ENCODE results near the gene NUBPL. TPM values are rescaled to one million over a fixed set of nuclear protein-coding genes. Genes with fewer than 3 reads are reported as not detected.
"Not testable (repeated sequence)": the region's sequence is repeated elsewhere in the genome, so short reads cannot be mapped to it uniquely, and the experiment has no call there.

NUBPL gene
- total RNA-seq, 1 experiment from 2014 or later = 11.6 TPM

DNA sequence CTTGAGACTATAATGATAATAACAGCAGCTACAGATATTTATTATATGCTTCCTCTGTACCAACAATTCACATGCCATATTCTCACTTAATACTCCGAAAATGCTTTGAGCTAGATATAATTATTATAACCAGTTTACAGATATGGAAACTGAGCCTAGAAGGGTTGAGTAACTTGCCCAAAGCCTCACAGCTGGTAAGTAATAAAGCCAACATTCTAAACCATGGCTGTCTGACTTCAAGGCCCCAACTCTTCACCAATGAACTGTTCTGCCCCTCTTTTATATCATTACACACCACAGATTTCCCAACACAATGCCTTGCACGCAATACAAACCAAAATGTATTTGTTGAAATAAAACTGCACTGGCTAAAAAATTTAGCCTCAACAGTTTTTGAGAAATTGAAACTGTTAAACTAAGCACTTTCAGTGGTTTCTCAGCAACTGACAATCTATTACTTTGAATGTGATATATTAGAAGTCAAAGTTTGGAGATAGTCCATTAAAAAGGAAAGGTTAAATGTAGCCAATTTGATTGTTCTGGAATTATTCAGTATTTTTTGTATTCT, 293.4 kb downstream of the NUBPL start:
- H3K4me1 Mint-ChIP-seq = no peaks in the 10 kb centered on the region
- ATAC-seq (no peak), DNase-seq (ENCODE audit: low spot score) (no peak)
- H3K36me3 Mint-ChIP-seq = peaks cover 9% of the 10 kb centered on the region
- no peak for TF ChIP-seq RELA (CRISPR knock-in tag; IDR thresholded peaks at IDR 0.05; ENCODE audit: borderline replicate concordance)
- no peak for TF ChIP-seq NFE2L1 (CRISPR knock-in tag; IDR thresholded peaks at IDR 0.05)
- TF ChIP-seq, protein P1, sequence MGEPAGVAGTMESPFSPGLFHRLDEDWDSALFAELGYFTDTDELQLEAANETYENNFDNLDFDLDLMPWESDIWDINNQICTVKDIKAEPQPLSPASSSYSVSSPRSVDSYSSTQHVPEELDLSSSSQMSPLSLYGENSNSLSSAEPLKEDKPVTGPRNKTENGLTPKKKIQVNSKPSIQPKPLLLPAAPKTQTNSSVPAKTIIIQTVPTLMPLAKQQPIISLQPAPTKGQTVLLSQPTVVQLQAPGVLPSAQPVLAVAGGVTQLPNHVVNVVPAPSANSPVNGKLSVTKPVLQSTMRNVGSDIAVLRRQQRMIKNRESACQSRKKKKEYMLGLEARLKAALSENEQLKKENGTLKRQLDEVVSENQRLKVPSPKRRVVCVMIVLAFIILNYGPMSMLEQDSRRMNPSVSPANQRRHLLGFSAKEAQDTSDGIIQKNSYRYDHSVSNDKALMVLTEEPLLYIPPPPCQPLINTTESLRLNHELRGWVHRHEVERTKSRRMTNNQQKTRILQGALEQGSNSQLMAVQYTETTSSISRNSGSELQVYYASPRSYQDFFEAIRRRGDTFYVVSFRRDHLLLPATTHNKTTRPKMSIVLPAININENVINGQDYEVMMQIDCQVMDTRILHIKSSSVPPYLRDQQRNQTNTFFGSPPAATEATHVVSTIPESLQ (CRISPR knock-in tag; IDR thresholded peaks at IDR 0.05) = no peak
- no peak for TF ChIP-seq TP53 (CRISPR knock-in tag; IDR thresholded peaks at IDR 0.05)
- TF ChIP-seq, protein P2, sequence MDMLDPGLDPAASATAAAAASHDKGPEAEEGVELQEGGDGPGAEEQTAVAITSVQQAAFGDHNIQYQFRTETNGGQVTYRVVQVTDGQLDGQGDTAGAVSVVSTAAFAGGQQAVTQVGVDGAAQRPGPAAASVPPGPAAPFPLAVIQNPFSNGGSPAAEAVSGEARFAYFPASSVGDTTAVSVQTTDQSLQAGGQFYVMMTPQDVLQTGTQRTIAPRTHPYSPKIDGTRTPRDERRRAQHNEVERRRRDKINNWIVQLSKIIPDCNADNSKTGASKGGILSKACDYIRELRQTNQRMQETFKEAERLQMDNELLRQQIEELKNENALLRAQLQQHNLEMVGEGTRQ (CRISPR knock-in tag; IDR thresholded peaks at IDR 0.05) = no peak
- no peak for TF ChIP-seq GTF2I (CRISPR knock-in tag; conservative IDR thresholded peaks at IDR 0.05)
- no peak for TF ChIP-seq MYBL2 (CRISPR knock-in tag; IDR thresholded peaks at IDR 0.05)
- TF ChIP-seq ZNF232 (CRISPR knock-in tag; IDR thresholded peaks at IDR 0.05) = no peak
- no peak for TF ChIP-seq HMGA2 (CRISPR knock-in tag; IDR thresholded peaks at IDR 0.05)
- TF ChIP-seq RORB (CRISPR knock-in tag; IDR thresholded peaks at IDR 0.05) = no peak
- TF ChIP-seq, protein P3, sequence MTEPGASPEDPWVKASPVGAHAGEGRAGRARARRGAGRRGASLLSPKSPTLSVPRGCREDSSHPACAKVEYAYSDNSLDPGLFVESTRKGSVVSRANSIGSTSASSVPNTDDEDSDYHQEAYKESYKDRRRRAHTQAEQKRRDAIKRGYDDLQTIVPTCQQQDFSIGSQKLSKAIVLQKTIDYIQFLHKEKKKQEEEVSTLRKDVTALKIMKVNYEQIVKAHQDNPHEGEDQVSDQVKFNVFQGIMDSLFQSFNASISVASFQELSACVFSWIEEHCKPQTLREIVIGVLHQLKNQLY (CRISPR knock-in tag; IDR thresholded peaks at IDR 0.05) = no peak
- TF ChIP-seq, protein P4, sequence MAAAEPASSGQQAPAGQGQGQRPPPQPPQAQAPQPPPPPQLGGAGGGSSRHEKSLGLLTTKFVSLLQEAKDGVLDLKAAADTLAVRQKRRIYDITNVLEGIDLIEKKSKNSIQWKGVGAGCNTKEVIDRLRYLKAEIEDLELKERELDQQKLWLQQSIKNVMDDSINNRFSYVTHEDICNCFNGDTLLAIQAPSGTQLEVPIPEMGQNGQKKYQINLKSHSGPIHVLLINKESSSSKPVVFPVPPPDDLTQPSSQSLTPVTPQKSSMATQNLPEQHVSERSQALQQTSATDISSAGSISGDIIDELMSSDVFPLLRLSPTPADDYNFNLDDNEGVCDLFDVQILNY (CRISPR knock-in tag; IDR thresholded peaks at IDR 0.05) = no peak
- no peak for TF ChIP-seq NFYB (CRISPR knock-in tag; conservative IDR thresholded peaks at IDR 0.05; ENCODE audit: low read depth)
- TF ChIP-seq, protein P5, sequence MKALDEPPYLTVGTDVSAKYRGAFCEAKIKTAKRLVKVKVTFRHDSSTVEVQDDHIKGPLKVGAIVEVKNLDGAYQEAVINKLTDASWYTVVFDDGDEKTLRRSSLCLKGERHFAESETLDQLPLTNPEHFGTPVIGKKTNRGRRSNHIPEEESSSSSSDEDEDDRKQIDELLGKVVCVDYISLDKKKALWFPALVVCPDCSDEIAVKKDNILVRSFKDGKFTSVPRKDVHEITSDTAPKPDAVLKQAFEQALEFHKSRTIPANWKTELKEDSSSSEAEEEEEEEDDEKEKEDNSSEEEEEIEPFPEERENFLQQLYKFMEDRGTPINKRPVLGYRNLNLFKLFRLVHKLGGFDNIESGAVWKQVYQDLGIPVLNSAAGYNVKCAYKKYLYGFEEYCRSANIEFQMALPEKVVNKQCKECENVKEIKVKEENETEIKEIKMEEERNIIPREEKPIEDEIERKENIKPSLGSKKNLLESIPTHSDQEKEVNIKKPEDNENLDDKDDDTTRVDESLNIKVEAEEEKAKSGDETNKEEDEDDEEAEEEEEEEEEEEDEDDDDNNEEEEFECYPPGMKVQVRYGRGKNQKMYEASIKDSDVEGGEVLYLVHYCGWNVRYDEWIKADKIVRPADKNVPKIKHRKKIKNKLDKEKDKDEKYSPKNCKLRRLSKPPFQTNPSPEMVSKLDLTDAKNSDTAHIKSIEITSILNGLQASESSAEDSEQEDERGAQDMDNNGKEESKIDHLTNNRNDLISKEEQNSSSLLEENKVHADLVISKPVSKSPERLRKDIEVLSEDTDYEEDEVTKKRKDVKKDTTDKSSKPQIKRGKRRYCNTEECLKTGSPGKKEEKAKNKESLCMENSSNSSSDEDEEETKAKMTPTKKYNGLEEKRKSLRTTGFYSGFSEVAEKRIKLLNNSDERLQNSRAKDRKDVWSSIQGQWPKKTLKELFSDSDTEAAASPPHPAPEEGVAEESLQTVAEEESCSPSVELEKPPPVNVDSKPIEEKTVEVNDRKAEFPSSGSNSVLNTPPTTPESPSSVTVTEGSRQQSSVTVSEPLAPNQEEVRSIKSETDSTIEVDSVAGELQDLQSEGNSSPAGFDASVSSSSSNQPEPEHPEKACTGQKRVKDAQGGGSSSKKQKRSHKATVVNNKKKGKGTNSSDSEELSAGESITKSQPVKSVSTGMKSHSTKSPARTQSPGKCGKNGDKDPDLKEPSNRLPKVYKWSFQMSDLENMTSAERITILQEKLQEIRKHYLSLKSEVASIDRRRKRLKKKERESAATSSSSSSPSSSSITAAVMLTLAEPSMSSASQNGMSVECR (CRISPR knock-in tag; IDR thresholded peaks at IDR 0.05; ENCODE audit: borderline replicate concordance) = no peak
- ChIA-PET POLR2A (no interaction called here), CTCF (no interaction called here)
- no peak overlapping the region for H3K27ac Mint-ChIP-seq
- no peaks in the 10 kb centered on the region for H3K27me3 Mint-ChIP-seq (ENCODE audit: low read depth)
- no peak overlapping the region for H3K4me3 Mint-ChIP-seq
- H3K9me3 Mint-ChIP-seq = peaks cover 16% of the 10 kb centered on the region

DNA sequence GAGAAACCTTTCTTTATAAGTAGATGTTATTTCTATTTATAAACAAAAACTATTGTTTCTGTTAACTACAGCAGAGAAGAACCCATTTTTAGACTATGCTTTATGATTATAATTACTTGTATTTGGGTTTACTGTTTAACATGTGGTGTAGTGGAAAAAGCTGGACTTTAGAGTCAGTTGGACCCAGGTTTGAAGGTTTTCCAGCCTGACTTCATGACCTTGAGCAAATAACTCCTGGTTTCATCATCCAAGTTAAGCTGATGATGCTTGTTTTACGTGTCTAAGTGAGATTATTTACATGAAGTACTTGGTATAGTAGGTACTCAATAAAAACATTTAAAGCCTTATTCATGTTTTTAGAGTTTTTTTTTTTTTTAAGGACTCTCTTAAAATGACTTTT, 294.1 kb downstream of the NUBPL start:
- Mint-ChIP-seq H3K27me3 (ENCODE audit: low read depth) (no peaks in the 10 kb centered on the region), H3K4me1 (no peaks in the 10 kb centered on the region), H3K9me3 (peaks cover 16% of the 10 kb centered on the region), H3K27ac (no peak overlapping the region), H3K36me3 (peaks cover 9% of the 10 kb centered on the region), H3K4me3 (no peak overlapping the region)
- DNase-seq (ENCODE audit: low spot score) (no peak), ATAC-seq (no peak)
- POLR2A ChIA-PET = no interaction called here
- no peak for TF ChIP-seq ESRRA (CRISPR knock-in tag; IDR thresholded peaks at IDR 0.05; ENCODE audit: borderline replicate concordance)
- TF ChIP-seq FOXK1 (CRISPR knock-in tag; IDR thresholded peaks at IDR 0.05) = no peak
- TF ChIP-seq, protein P6, sequence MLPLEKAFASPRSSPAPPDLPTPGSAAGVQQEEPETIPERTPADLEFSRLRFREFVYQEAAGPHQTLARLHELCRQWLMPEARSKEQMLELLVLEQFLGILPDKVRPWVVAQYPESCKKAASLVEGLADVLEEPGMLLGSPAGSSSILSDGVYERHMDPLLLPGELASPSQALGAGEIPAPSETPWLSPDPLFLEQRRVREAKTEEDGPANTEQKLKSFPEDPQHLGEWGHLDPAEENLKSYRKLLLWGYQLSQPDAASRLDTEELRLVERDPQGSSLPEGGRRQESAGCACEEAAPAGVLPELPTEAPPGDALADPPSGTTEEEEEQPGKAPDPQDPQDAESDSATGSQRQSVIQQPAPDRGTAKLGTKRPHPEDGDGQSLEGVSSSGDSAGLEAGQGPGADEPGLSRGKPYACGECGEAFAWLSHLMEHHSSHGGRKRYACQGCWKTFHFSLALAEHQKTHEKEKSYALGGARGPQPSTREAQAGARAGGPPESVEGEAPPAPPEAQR (CRISPR knock-in tag; IDR thresholded peaks at IDR 0.05) = no peak
- no peak for TF ChIP-seq TP53 (CRISPR knock-in tag; IDR thresholded peaks at IDR 0.05)
- TF ChIP-seq GABPB1 (CRISPR knock-in tag; IDR thresholded peaks at IDR 0.05) = peak; percentile 98
- CTCF ChIA-PET = interaction anchor here (0.6 kb wide), 1 partner anchor 399 kb away, joined by 3 read pairs; no protein-coding TSS in a partner anchor

DNA sequence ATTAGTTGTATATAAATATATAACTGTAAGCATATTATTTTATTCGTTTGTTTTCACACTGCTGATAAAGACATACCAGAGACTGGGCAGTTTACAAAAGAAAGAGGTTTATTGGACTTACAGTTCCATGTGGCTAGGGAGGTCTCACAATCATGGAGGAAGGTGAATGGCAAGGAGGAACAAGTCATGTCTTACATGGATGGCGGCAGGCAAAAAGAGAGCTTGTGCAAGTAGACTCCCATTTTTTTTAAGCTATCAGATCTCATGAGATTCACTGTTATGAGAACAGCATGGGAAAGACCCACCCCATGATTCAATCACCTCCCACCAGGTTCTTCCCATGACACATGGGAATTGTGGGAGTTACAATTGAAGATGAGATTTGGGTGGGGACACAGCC, 294.8 kb downstream of the NUBPL start:
- not testable (repeated sequence) for ATAC-seq
- CTCF ChIA-PET = interaction anchor here (0.6 kb wide), 1 partner anchor 399 kb away, joined by 3 read pairs; no protein-coding TSS in a partner anchor

More for the DNA sequence above, 294.8 kb downstream of the NUBPL start:
- H3K4me3 Mint-ChIP-seq; H3K4me1 Mint-ChIP-seq; POLR2A ChIA-PET; H3K27me3 Mint-ChIP-seq (ENCODE audit: low read depth); DNase-seq (ENCODE audit: low spot score); H3K36me3 Mint-ChIP-seq; H3K27ac Mint-ChIP-seq: not testable (repeated sequence)
- H3K9me3 Mint-ChIP-seq = peaks cover 16% of the 10 kb centered on the region

Measured in WTC11 (cell line).